Smooth muscle cell (in vitro differentiated cells): ENCODE data around the gene GPR146. TPM values are rescaled to one million over a fixed set of nuclear protein-coding genes. Genes with fewer than 3 reads are reported as not detected.

Experiments used
- DNase-seq: peaks from one replicate; lab custom pipeline; 2025; ENCODE audit not compliant: unreplicated experiment; lab: John Stamatoyannopoulos, UW
- H2AFZ ChIP-seq: fragments of 200-600 bp; sonication (generic); 2 replicates; pipeline ENCODE4 v1.6.0; 2016; ENCODE audit warnings: antibody characterized with exemption, low read depth, mild to moderate bottlenecking
- H3F3A ChIP-seq: fragments of 200-600 bp; sonication (generic); 2 replicates; pipeline ENCODE4 v1.6.0; 2017; ENCODE audit warnings: antibody characterized with exemption, low read depth
- H3K27ac ChIP-seq: fragments of 200-600 bp; sonication (generic); 2 replicates; pipeline ENCODE4 v1.5.1; 2016; ENCODE audit warnings: low read depth, mild to moderate bottlenecking
- H3K27me3 ChIP-seq: fragments of 200-600 bp; sonication (generic); 2 replicates; pipeline ENCODE4 v1.6.1; 2016; ENCODE audit warnings: low read depth, mild to moderate bottlenecking
- H3K36me3 ChIP-seq: fragments of 200-600 bp; sonication (generic); 2 replicates; pipeline ENCODE4 v1.5.1; 2016; ENCODE audit warnings: low read depth
- H3K4me1 ChIP-seq: fragments of 200-600 bp; sonication (generic); 2 replicates; pipeline ENCODE4 v1.5.1; 2016; ENCODE audit warnings: low read depth
- H3K4me2 ChIP-seq: fragments of 200-600 bp; sonication (generic); 2 replicates; pipeline ENCODE4 v1.6.0; 2016; ENCODE audit warnings: mild to moderate bottlenecking
- H3K4me3 ChIP-seq: fragments of 200-600 bp; sonication (generic); 2 replicates; pipeline ENCODE4 v1.5.1; 2016; ENCODE audit warnings: mild to moderate bottlenecking
- H3K79me2 ChIP-seq: fragments of 200-600 bp; sonication (generic); 2 replicates; pipeline ENCODE4 v1.6.0; 2016; ENCODE audit warnings: low read depth, mild to moderate bottlenecking
- H3K9ac ChIP-seq: fragments of 200-600 bp; sonication (generic); 2 replicates; pipeline ENCODE4 v1.6.0; 2016; ENCODE audit warnings: low read depth
- H3K9me3 ChIP-seq: fragments of 200-600 bp; sonication (generic); replicated peaks from 2 replicates; pipeline ENCODE4 v1.5.1; 2016; ENCODE audit warnings: low read depth
- H4K20me1 ChIP-seq: fragments of 200-600 bp; sonication (generic); 2 replicates; pipeline ENCODE4 v1.6.0; 2016; ENCODE audit warnings: low read depth
- CTCF ChIP-seq: fragments of 200-600 bp; sonication (generic); IDR thresholded peaks from 2 replicates; pipeline ENCODE4 v1.5.1; 2017; ENCODE audit warnings: borderline replicate concordance, mild to moderate bottlenecking, antibody characterized with exemption; ENCODE audit not compliant: insufficient read depth, poor library complexity, severe bottlenecking
- WGBS: methylation state at CpG from one replicate; pipeline ENCODE4 v1.1.7; 2016; ENCODE audit warnings: low lambda C conversion rate; 5-methylcytosine and 5-hydroxymethylcytosine counted together
- polyA plus RNA-seq: library from polyadenylated mRNA; unstranded; fragments of >200 nt; fragmentation: Nextera tagmentation; extraction: Ambion mirVana; gene quantifications from 2 replicates; pipeline ENCODE4 v1.2.1, GENCODE V29; 2016
- total RNA-seq: library from RNA; depleted of rRNA; stranded (reverse); fragments of >200 nt; gene quantifications from 2 replicates; pipeline ENCODE4 v1.2.3, GENCODE V29; 2014

GPR146 gene
- total and polyA plus RNA-seq, 2 experiments from 2014 or later: 1.8 to 2.2 TPM

DNA sequence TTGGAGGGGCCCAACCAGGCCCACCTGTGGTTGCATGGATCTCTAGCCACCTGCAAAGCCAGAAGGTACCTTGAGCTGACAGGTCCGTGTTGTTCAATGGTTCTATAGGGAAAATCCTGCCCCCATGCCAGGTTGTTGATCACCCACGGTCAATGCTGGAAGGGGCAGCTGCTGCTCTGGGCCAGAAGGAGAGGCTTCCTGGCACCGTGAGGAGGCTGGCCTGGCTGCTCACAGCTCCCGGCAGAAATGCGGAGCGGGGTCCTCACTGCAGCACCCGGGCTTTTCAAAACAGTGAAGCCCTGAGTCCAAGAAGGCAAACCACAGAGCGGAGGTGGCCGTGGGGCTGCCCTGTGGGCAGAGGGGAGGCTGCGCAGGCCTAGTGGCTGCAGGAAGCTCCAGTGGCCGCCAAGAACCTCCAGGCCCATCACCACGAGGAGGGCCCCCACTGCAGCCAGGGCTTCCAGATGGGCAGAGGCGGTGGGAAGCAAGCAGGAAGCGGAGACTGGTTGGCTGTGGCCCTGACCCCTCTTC lies 25.0 kb upstream of the GPR146 start:
- Histone ChIP-seq H3K79me2 (no peaks in the 10 kb centered on the region), H4K20me1 (peaks cover 77% of the 10 kb centered on the region), H3K27ac (no peak overlapping the region), H3K27me3 (no peaks in the 10 kb centered on the region), H3K9ac (no peak overlapping the region), H3K36me3 (no peaks in the 10 kb centered on the region), H3F3A (no peaks in the 10 kb centered on the region), H3K4me3 (no peak overlapping the region), H2AFZ (no peak overlapping the region), H3K9me3 (no peaks in the 10 kb centered on the region), H3K4me2 (no peak overlapping the region), H3K4me1 (no peaks in the 10 kb centered on the region)
- no peak for DNase-seq
- TF ChIP-seq CTCF: no peak
- 95% methylated on average over 14 of the region's 14 CpGs for WGBS

- DNase-seq: no peak
- 97% methylated on average over 38 of the region's 42 CpGs for WGBS
- H3K27me3 ChIP-seq: no peaks in the 10 kb centered on the region
- no peak overlapping the region for H2AFZ ChIP-seq
- H3K27ac ChIP-seq: no peak overlapping the region
- no peaks in the 10 kb centered on the region for H3K9me3 ChIP-seq
- H3K4me2 ChIP-seq: no peak overlapping the region
- TF ChIP-seq CTCF: no peak
- H4K20me1 ChIP-seq: peaks cover 77% of the 10 kb centered on the region
- H3F3A ChIP-seq: no peaks in the 10 kb centered on the region
- no peak overlapping the region for H3K4me3 ChIP-seq
- H3K36me3 ChIP-seq: no peaks in the 10 kb centered on the region
- no peaks in the 10 kb centered on the region for H3K79me2 ChIP-seq
- no peaks in the 10 kb centered on the region for H3K4me1 ChIP-seq
- no peak overlapping the region for H3K9ac ChIP-seq
These were observed 24.3 kb upstream of the GPR146 start for GRCh38 chr7:1019789-1020610.

DNA sequence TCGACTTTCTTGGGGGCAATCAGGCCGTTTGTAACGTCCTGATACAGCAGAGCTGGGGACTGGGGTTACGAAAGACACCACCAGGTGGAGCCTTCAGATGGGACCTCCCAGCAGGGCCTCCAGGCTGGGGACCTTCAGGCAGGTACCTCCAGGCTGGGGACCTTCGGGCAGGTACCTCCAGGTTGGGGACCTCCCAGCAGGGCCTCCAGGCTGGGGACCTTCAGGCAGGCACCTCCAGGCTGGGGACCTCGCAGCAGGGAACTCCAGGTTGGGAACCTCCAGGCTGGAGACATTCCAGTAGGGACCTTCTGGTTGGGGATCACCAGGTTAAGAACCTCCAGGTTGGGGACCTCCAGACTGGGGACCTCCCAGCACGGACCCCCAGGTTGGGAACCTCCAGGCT lies 23.5 kb upstream of the GPR146 start:
- no peak overlapping the region for H3K27ac ChIP-seq
- no peak overlapping the region for H2AFZ ChIP-seq
- H4K20me1 ChIP-seq: peaks cover 77% of the 10 kb centered on the region
- H3K9ac ChIP-seq: no peak overlapping the region
- H3K4me1 ChIP-seq: no peaks in the 10 kb centered on the region
- no peak for TF ChIP-seq CTCF
- no peak overlapping the region for H3K4me2 ChIP-seq
- H3K79me2 ChIP-seq: peaks cover 4% of the 10 kb centered on the region
- H3F3A ChIP-seq: no peaks in the 10 kb centered on the region
- DNase-seq: no peak
- 78% methylated on average over 7 of the region's 7 CpGs for WGBS
- H3K36me3 ChIP-seq: no peaks in the 10 kb centered on the region
- no peaks in the 10 kb centered on the region for H3K27me3 ChIP-seq
- H3K4me3 ChIP-seq: no peak overlapping the region
- no peaks in the 10 kb centered on the region for H3K9me3 ChIP-seq
